NCI-H2171 treated with DMSO at 0.1 percent for 48 hours (cell line): ENCODE measurements around the gene DUOX2.

Source experiments
- DNase-seq: peaks from one replicate; lab custom pipeline; 2025; lab: John Stamatoyannopoulos, UW

DUOX2 gene

GRCh38 chr15:45114076-45114750, at the start of gene DUOX2, which contains the start of gene DUOXA2:
TSS of gene DUOX2 (minus strand) at chr15:45114172. CDS start at chr15:45113411, 761 bp downstream.
TSS of gene DUOXA2 (plus strand) at chr15:45114326. CDS start at chr15:45114606, 280 bp downstream.
- DNase-seq, result no peak

- no peak for DNase-seq
Observed at GRCh38 chr15:45163508-45163856, 49.5 kb upstream of the DUOX2 start.

- DNase-seq, result peak; percentile 87
Observed at GRCh38 chr15:45162771-45163507, 49.0 kb upstream of the DUOX2 start.

- DNase-seq, result no peak
Observed at GRCh38 chr15:45161666-45162065, 47.7 kb upstream of the DUOX2 start.

- DNase-seq, result no peak
Observed at GRCh38 chr15:45157974-45158373, 44.0 kb upstream of the DUOX2 start.

- DNase-seq, result peak; percentile 77
Observed at GRCh38 chr15:45156744-45157455, 42.9 kb upstream of the DUOX2 start.

GRCh38 chr15:45155739-45156138, 41.8 kb upstream of the DUOX2 start:
- DNase-seq, result no peak

GRCh38 chr15:45151998-45152828, 38.2 kb upstream of the DUOX2 start:
- no peak for DNase-seq

- DNase-seq, result no peak
Observed at GRCh38 chr15:45150997-45151396, 37.0 kb upstream of the DUOX2 start.

- no peak for DNase-seq
Observed at GRCh38 chr15:45150481-45150880, 36.5 kb upstream of the DUOX2 start.

- DNase-seq, result no peak
Observed at GRCh38 chr15:45149060-45149459, 35.1 kb upstream of the DUOX2 start.

GRCh38 chr15:45148076-45149059, 34.4 kb upstream of the DUOX2 start:
- DNase-seq, result no peak

- DNase-seq, result no peak
Observed at GRCh38 chr15:45147606-45148005, 33.6 kb upstream of the DUOX2 start.

GRCh38 chr15:45146405-45146804, 32.4 kb upstream of the DUOX2 start:
- DNase-seq, result no peak

- peak; percentile 29 for DNase-seq
Observed at GRCh38 chr15:45144775-45145174, 30.8 kb upstream of the DUOX2 start.

- no peak for DNase-seq
Observed at GRCh38 chr15:45143946-45144345, 30.0 kb upstream of the DUOX2 start.

GRCh38 chr15:45143056-45143455, 29.1 kb upstream of the DUOX2 start:
- DNase-seq, result no peak

GRCh38 chr15:45141386-45141785, 27.4 kb upstream of the DUOX2 start:
- DNase-seq, result no peak

- DNase-seq, result no peak
Observed at GRCh38 chr15:45140557-45141250, 26.7 kb upstream of the DUOX2 start.

GRCh38 chr15:45139770-45140169, 25.8 kb upstream of the DUOX2 start:
- DNase-seq, result no peak
